Ovary (tissue), 9 donors: ENCODE measurements around the gene DUS4L. TPM values are rescaled to one million over a fixed set of nuclear protein-coding genes. Genes with fewer than 3 reads are reported as not detected.

ENCODE experiments used
- DNase-seq, 5 donors: peaks; one replicate each; pipeline ENCODE4 v3.0.0-alpha.2; 2019 to 2020
- H3K27ac ChIP-seq, 2 donors: fragments of 200-600 bp; one replicate each; pipeline versions ENCODE4 v1.5.1 to v1.8.0; 2019 to 2022
- H3K27me3 ChIP-seq: fragments of 200-600 bp; one replicate; pipeline ENCODE4 v1.8.0; 2022
- H3K36me3 ChIP-seq: fragments of 200-600 bp; sonication (generic); one replicate; pipeline ENCODE4 v1.5.1; 2019
- H3K4me1 ChIP-seq: one replicate; pipeline ENCODE4 v1.8.1; 2013; ENCODE audit warnings: mild to moderate bottlenecking, moderate library complexity; ENCODE audit not compliant: insufficient read depth
- H3K4me3 ChIP-seq: fragments of 200-600 bp; sonication (generic); one replicate; pipeline ENCODE4 v1.5.1; 2017
- H3K9me3 ChIP-seq, 2 donors: fragments of 200-600 bp in 1 of 2; sonication (generic) in 1 of 2; one replicate each; pipeline versions ENCODE4 v1.5.1 to v1.8.1; 2013 to 2019; ENCODE audit warnings: mild to moderate bottlenecking in 1 of 2, moderate library complexity in 1 of 2
- EP300 ChIP-seq: sonication (generic); formaldehyde crosslinking; IDR thresholded peaks from one replicate; pipeline ENCODE4 v1.6.1; 2017; ENCODE audit warnings: antibody characterized with exemption
- POLR2A ChIP-seq: fragments of 450-650 bp; IDR thresholded peaks from one replicate; pipeline ENCODE4 v1.6.1; 2017; ENCODE audit warnings: antibody characterized with exemption, mild to moderate bottlenecking, moderate library complexity
- WGBS, 3 donors: extraction: QIAGEN DNeasy Blood & Tissue Kit in 1 of 3; methylation state at CpG; one replicate each; pipeline versions ENCODE4 v1.1.5 to v1.1.7; 2013 to 2017; 5-methylcytosine and 5-hydroxymethylcytosine counted together
- intact Hi-C, 4 donors: fragments of 100-400 bp; cut with DNase I; formaldehyde crosslinking; loops; one replicate each; pipeline versions ENCODE4 v1.11.0 to v1.15.1; 2022 to 2023
- polyA plus RNA-seq, 2 donors: library from polyadenylated mRNA; stranded (reverse); fragments of 200-250 nt in 1 of 2; fragments of 350-450 nt in 1 of 2; fragmentation: Illumina TruSeq in 1 of 2; extraction: RNeasy Lipid Tissue Mini Kit (QIAGEN cat#74804) in 1 of 2; gene quantifications; one replicate each; pipeline ENCODE4 v1.2.3, GENCODE V29; 2013 to 2014
- total RNA-seq, 7 donors: library from RNA; depleted of rRNA in 2 of 7; stranded (reverse); fragments of >200 nt in 2 of 7; fragmentation: NEBNext Ultra II Directional in 3 of 7; extraction: Animal tissue kit (Norgen Biotek cat#: 25700) in 3 of 7; gene quantifications; one replicate each; pipeline versions ENCODE4 v1.1.0 to v1.2.4, GENCODE V29; 2016 to 2023
- TF ChIP-seq, protein P1 (sequence below), 3 donors: fragments of 450-650 bp in 2 of 3; fragments of 200-600 bp in 1 of 3; IDR thresholded peaks; one replicate each; pipeline versions ENCODE4 v1.5.1 to v1.8.0; 2016 to 2022; ENCODE audit warnings: antibody characterized with exemption in 3 of 3, mild to moderate bottlenecking in 1 of 3
- donor health status: DM: no; HTN: no; CAD: no; lungs with moderate emphysema.
- donor health status: DM: no; HTN: no; CAD: no.
- donor health status: Bipolar disorder and iron deficiency.
- donor health status: DM: yes; HTN: yes; CAD: no.
- donor health status: DM: no; HTN: no; CAD: no.
- donor health status: DM: yes; HTN: yes; CAD: no.

The DUS4L gene
- total and polyA plus RNA-seq, 9 donors: 4.4 to 8.1 (median 5.2) TPM

DNA sequence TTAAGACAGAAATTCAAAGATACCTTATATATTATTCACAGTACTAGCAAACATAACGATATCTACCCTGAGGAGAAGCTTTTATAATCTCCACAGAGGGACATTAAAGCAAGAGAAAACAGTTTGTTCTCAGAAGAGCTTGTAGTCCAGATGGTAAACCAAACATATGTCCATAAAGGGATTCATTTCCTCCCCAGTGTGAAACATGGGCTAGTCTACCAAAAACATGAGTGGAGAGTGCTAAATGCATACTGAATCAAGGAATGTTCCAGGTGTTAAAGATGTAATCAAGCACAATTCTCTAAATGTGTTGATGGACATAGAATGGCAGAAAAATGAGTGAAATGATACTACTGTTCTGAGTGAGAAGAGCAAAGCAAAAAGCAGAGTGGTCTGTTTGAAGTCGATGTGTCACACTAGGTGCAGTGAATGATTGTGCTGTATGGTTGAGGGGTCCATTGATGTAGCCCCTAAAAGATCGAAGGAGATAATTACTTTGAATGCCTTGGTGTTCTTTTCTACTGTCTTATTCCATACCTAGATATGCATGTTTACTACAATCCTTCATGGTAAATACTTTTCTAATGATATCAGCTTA, 41.5 kb downstream of the DUS4L start:
- no peaks in the 10 kb centered on the region for H3K27me3 ChIP-seq
- WGBS, 3 donors: 92 to 96% (median 92%) methylated on average over 3 of the region's 3 CpGs
- no peaks in the 10 kb centered on the region for H3K9me3 ChIP-seq
- H3K4me3 ChIP-seq: no peak overlapping the region
- DNase-seq: no peak
- H3K36me3 ChIP-seq: no peaks in the 10 kb centered on the region
- intact Hi-C loops: no loop called here
- H3K4me1 ChIP-seq: no peaks in the 10 kb centered on the region
- no peak overlapping the region for H3K27ac ChIP-seq
- no peak for TF ChIP-seq POLR2A
- TF ChIP-seq, protein P1, sequence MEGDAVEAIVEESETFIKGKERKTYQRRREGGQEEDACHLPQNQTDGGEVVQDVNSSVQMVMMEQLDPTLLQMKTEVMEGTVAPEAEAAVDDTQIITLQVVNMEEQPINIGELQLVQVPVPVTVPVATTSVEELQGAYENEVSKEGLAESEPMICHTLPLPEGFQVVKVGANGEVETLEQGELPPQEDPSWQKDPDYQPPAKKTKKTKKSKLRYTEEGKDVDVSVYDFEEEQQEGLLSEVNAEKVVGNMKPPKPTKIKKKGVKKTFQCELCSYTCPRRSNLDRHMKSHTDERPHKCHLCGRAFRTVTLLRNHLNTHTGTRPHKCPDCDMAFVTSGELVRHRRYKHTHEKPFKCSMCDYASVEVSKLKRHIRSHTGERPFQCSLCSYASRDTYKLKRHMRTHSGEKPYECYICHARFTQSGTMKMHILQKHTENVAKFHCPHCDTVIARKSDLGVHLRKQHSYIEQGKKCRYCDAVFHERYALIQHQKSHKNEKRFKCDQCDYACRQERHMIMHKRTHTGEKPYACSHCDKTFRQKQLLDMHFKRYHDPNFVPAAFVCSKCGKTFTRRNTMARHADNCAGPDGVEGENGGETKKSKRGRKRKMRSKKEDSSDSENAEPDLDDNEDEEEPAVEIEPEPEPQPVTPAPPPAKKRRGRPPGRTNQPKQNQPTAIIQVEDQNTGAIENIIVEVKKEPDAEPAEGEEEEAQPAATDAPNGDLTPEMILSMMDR (IDR thresholded peaks at IDR 0.05): no peak
- no peak for TF ChIP-seq EP300

DNA sequence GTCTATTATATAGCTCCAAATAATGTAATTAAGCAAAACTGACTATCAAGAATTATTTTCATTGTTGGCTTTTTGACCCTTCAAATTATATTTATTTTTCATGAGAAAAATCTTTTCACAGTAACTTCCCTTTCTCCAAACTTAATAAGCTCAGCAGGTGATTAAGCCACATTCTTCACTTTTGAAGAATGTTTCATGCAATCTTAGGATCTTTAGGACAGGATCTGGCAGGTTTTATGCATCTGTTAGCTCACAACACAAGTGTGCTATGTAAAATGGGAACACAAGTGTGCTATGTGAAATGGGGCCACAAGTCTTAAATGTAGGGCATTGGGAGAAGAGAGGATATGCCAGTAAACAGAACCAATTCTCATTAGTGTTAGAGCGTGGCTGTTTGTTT, 42.5 kb downstream of the DUS4L start:
- intact Hi-C loops: no loop called here
- no peaks in the 10 kb centered on the region for H3K27me3 ChIP-seq
- no peak overlapping the region for H3K4me3 ChIP-seq
- H3K9me3 ChIP-seq: no peaks in the 10 kb centered on the region
- TF ChIP-seq POLR2A (no peak), EP300 (no peak)
- TF ChIP-seq, protein P1 (IDR thresholded peaks at IDR 0.05): no peak
- 97 to 100% (median 98%) methylated on average over 1 of the region's 1 CpG for WGBS, 3 donors
- H3K4me1 ChIP-seq: no peaks in the 10 kb centered on the region
- DNase-seq: no peak
- no peaks in the 10 kb centered on the region for H3K36me3 ChIP-seq
- no peak overlapping the region for H3K27ac ChIP-seq

DNA sequence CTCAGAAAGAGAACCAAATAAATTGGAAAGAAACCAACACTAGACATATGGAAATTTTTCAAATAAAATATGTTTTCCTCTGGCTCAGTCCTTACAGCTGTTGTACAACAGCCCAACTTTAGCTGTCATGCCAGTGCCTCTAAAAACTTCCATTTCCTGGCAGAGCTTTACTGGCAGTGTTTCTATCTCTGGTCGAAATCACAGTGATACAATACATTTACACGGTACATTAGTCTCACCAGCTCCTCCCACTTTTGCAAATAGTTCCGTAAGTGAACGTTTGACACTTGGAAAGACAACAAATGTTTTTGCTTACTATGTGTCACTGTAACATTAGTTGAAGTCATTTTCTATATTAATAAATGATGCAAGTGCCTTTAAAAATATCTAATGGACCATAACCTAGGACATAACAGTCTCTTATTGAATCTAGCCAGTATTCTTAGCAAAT, 46.1 kb downstream of the DUS4L start:
- intact Hi-C loops: no loop called here

DNA sequence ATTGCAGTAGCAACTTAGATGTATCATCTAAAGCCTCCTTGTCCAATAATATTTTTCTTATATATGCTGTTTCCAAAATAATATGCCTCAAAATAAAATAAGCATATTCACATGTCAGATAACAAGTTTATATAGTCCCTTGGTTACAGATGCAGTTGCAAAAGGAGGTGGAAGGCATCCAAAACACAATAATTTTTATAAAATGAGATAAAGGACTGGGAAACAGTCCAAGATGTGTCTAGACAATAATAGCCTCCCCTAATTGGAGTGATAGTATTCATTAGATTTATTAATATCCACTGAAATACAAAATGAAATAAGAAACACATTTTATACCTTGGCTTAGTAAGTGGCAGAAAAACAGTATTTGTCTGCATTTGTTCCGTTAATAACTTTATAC, 46.6 kb downstream of the DUS4L start:
- no peak for TF ChIP-seq EP300
- TF ChIP-seq, protein P1 (IDR thresholded peaks at IDR 0.05): no peak
- no peak for TF ChIP-seq POLR2A
- H3K4me1 ChIP-seq: no peaks in the 10 kb centered on the region
- no peaks in the 10 kb centered on the region for H3K27me3 ChIP-seq
- DNase-seq: no peak
- intact Hi-C loops: no loop called here
- H3K4me3 ChIP-seq: no peak overlapping the region
- H3K36me3 ChIP-seq: no peaks in the 10 kb centered on the region
- 18 to 23% (median 20%) methylated on average over 1 of the region's 1 CpG for WGBS, 3 donors
- no peak overlapping the region for H3K27ac ChIP-seq
- H3K9me3 ChIP-seq: no peaks in the 10 kb centered on the region

More for the DNA sequence above, 46.1 kb downstream of the DUS4L start:
- H3K27ac ChIP-seq: no peak overlapping the region
- no peaks in the 10 kb centered on the region for H3K4me1 ChIP-seq
- no peaks in the 10 kb centered on the region for H3K27me3 ChIP-seq
- H3K4me3 ChIP-seq: no peak overlapping the region
- no peaks in the 10 kb centered on the region for H3K9me3 ChIP-seq
- no peaks in the 10 kb centered on the region for H3K36me3 ChIP-seq
- DNase-seq: no peak
- TF ChIP-seq, protein P1 (IDR thresholded peaks at IDR 0.05): no peak
- TF ChIP-seq EP300: no peak
- no peak for TF ChIP-seq POLR2A
- 16 to 23% (median 17%) methylated on average over 4 of the region's 4 CpGs for WGBS, 3 donors
